ENCODE measurements around the gene CD84.
"Not testable (repeated sequence)": the region's sequence is repeated elsewhere in the genome, so short reads cannot be mapped to it uniquely, and the experiment has no call there.

The CD84 gene

DNA sequence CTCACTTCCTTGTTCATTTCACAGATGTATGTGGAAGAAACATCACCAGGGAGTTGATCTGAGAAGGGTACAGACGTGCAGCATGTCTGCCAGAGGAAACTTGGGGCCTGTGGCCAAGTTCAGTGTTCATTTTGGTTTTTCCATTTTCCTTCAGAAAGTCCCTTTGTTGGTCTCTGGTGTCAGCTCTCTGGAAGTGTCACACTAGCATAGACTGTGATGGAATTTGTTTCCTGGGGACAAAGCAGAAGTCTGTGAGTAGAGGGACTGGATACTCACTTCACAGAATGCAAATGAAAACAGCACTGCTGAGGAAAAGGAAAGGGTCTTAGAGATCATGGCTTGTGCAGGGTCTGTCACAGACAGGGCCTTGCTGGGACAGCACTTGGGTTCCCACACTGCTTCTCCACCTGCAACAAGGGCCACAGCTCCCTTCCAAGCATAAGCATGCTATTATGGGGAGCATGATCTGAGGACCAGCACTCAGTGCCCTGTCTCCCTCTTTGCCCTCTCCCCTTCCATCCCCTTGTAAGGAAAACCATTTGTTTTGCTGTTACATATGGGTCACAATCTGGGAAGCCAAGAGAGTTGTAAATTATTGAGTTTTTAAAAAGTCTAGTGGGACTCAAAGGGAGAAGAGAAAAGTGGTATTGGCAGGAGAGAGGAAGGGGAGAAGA lies 31.4 kb upstream of the CD84 start:
- DNase-seq (ENCODE audit: low read depth, low spot score) = no peak

DNA sequence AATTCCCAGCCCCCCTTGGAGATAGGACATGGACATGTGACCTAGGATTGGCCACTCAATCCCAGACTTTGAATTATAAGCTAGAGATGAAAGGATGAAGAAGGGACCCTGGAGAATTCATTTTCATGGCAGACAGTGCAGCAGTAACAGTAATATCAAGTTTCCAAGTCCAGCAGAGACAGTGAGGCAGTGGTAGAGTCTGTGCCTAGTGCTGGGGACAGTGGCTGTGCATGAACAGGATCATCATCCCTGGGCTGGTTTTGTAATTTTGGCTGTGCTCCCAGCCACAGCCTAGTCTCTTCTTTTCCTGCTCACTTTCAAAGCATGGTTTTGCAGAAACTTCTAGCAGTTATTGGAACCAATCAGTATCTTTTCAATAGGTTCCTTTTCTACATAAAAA lies 29.6 kb upstream of the CD84 start:
- DNase-seq (ENCODE audit: low read depth, low spot score) = no peak

DNA sequence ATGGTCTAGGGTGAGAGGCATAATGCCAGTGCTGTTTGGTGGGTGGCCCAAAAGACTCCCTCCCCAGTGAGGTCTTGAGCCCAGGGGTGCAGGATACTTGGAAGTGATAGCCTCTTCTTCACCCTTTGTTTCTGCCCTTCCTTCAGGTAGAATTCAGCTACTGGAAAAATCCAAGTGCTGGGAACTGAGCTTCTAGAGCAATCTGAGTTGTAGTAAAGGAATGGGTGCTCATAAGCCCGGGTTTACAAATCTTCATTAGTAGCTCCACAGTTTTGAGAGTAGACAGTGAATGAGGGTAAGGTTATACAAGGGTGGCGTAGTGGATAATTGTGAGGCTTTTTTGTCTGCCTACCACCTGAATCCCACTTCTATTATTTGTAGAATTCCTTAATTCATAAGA lies 29.2 kb upstream of the CD84 start:
- DNase-seq (ENCODE audit: low read depth, low spot score) = no peak

DNA sequence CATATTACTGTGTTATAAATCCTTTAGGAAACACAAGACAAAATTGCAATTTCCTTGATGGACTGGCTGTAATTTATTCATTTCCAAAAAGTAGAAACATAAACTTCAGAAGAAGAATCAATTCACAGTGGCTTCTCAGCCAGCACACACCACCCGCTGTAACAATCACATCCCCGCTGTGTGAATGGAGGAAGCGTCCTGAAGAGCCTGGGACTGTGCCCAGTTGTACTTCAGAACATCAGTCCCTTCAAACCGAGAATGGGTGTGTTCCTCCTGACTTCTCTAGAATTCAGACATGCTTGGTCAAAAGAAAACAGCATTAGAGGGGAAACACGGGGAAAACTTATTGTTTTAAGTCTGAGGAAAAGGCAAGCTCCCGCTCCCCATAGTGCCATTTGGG lies 28.8 kb upstream of the CD84 start:
- DNase-seq (ENCODE audit: low read depth, low spot score) = no peak

DNA sequence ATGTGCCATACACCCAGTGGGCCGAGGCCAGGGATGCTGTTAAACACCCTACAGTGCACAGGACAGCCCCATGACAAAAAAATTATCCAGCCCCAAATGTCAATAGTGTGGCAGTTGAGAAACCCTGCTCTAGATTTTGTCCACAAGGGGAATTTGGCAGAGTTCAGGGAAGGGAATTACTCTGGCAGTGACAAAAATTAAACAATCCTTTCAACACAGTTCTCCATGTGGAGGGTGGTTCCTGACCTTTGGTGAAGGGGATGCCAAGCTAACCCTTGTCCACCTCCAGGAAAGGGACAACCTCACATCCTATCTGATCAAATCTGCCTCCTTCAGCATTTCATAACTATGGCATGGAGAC lies 28.4 kb upstream of the CD84 start:
- DNase-seq (ENCODE audit: low read depth, low spot score) = no peak

DNA sequence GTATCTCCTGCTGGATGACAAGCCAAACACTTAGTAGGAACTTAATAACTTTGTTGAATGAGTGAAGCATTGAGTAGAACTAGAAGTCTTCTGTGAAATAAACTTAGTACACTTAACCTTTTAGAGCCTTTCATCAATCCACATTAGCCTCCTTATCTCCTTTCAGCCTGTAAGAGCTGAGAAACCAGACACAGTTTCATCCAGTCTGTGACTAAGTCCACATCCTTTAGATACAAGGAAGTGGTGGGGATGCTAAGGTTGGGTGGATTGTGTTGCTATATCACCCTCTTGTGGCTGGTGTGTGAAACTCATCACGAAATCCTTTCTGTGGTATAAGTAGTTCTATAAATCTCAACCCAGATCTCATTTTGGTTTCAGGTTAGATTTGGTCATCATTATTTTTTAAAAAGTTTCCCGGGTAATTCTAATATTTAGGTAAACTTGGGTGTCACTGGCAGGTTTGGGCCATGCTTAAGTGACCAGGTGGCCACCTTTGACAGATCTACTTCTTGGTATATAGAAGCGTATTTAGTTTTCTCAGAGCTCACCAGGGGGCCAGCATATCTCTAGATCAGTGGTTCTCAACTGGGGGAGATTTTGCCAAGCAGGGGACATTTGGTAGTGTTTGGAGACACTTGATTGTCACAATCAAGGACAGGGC lies 27.8 kb upstream of the CD84 start:
- DNase-seq (ENCODE audit: low read depth, low spot score) = peak; percentile 75

DNA sequence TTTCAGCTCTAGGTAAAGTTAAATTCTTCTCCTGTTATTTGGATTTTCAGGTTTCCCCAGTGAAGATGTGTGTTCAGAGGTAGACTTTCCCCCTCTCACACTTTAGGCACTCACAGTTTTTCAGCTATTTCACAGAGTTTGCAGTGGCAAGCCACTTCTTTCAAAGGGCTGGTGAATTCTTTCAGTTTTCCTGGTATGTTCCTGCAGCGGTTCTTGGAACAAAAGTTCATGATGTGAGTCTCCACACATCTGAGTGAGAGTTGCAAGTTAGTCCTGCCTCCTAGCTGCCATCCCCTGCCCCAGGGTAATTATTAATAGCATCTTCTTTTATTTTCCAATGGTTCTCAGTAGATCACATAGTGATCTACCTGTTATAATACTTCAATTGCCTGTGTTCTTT lies 27.3 kb upstream of the CD84 start:
- DNase-seq (ENCODE audit: low read depth, low spot score) = no peak

DNA sequence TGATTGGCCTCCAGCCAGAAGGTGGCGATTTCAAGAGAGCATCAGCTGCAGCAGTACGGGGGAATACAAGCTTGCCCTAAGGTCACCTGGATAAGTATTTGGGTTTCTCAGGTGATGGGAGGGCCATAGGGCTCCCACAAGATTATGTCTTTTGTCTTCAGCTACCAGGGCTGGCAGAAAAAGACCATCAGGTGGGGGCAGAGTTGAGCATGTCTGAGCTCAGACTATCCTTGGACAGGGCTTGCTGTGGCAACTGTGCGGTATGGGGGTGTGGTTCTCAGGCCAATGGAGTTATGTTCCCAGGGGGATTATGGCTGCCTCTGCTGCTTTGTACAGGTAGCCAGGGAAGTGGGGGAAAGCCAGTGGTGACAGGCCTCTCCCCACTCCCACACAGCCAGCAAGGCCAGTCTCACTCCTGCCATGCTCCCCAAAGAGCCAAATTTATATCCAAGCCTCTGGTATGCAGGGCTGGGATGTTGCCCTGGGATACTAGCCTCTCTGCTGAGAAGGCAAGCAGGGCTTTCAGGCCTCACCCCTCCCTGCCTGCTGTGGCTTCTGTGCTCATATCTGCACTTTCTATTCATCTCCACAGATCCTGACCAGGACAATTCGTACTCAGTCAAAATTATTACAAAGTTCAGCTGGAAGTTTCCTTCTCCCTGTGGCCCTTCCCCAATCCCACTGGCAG lies 26.6 kb upstream of the CD84 start:
- peak; percentile 18 for DNase-seq (ENCODE audit: low read depth, low spot score)

DNA sequence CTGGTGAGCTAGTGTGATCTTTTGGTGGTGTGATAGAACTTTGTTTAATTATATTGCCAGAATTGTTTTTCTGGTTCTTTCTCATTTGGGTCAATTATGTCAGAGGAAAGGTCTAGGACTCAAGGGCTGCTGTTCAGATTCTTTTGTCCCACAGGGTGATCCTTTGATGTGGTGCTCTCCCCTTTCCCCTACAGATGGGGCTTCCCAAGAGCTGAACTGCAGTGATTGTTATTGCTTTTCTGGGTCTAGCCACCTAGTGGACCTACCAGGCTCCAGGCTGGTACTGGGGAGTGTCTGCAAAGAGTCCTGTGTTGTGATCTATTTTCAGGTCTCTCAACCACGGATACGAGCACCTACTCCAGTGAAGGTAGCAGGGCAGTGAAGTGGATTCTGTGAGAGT lies 25.9 kb upstream of the CD84 start:
- DNase-seq (ENCODE audit: low read depth, low spot score) = no peak

DNA sequence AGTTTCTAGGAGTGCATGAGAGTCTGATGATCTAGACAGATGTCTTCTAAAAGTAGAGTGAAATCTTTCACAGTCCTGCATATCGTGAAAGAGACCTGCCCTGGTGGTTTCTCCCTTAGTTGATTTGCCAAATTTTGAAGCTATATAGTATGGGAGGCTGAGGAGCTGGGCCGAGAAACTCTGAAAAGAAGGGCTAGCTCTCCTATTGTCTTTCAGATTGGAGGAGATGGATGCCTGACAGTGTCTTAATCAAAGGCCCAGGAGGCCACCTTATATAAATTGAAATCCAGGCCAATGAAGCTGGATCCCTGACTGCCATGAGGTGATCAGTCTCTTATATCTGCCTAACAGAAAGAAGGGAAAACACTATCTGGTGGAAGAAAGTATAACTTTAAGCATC lies 18.4 kb upstream of the CD84 start:
- no peak for DNase-seq (ENCODE audit: low read depth, low spot score)

DNA sequence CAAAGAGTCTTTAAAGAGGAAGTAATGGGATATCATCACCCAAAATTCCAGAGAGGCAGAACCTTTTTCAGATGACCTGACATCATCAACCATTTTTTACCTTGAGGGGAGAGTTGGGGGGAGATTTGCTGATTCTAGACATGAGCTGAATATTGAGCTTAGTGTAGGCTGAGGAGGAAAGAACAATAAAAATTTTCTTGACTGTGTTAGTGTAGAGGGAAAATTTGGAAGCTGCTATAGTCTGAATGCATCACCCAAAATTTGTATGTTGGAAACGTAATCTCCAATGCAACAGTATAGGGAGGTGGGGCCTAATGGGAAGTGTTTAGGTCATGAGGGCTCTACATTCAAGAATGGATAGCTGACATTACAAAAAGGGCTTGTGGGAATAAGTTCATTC lies 17.8 kb upstream of the CD84 start:
- DNase-seq (ENCODE audit: low read depth, low spot score) = no peak

DNA sequence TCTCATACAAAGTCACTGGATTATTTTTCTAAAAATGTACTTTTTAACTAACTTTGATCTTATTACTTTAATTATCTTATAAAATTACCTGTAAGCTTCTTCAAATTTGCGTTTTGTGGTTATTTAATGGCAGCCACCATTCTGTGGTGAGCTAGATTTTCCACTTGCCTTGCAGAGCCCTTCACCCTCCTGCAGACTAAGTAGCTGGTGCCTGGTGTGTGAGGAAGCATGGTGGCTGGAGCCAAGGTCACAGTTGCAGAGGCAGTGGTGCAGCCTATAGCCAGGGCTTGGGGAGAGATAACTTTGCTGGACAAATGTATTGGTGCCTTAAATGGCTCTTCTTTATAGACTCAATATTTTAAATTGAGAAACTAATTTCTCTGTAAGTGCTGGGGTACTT lies 11.2 kb upstream of the CD84 start:
- DNase-seq (ENCODE audit: low read depth, low spot score) = no peak

DNA sequence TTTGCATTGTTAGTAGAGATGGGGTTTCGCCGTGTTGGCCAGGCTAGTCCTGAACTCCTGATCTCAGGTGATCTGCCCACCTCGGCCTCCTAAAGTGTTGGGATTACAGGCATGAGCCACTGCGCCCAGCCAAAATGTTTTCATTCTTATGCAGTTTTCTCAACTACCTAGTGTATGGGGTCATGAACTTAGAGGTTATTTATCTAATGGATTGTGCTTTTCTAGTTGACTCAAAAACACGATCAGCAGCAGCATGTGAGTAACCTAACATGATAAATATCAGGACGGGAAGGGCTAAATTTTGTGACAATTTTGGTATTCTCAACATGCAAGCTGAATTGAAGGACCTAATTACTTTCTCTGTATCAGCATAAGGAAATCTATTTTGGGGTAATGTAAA lies 9.2 kb upstream of the CD84 start:
- DNase-seq (ENCODE audit: low read depth, low spot score) = no peak

DNA sequence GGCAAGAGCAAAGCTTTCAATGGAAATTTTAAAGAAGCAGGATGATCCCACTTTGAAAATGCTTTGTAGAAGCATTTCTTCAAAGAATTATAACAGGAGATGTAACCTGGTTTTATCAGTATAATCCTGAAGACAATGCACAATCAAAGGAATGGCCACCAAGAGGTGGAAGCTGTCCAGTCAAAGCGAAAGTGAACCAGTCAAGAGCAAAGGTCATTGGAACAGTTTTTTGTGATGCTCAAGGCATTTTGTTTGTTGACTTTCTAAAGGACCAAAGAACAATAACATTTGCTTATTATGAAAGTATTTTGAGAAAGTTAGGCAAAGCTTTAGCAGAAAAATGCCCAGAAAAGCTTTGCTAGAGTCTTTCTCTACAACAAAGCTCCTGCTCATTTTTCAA lies 5.5 kb upstream of the CD84 start:
- DNase-seq (ENCODE audit: low read depth, low spot score) = no peak

DNA sequence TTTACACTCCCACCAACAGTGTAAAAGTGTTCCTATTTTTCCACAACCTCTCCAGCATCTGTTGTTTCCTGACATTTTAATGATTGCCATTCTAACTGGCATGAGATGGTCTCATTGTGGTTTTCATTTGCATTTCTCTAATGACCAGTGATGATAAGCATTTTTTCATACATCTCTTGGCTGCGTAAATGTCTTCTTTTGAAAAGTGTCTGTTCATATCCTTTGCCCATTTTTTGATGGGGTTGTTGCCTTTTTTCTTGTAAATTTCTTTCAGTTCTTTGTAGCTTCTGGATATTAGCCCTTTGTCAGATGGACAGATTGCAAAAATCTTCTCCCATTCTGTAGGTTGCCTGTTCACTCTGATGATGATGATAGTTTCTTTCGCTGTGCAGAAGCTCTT lies 3.7 kb upstream of the CD84 start:
- not testable (repeated sequence) for DNase-seq (ENCODE audit: low read depth, low spot score)

DNA sequence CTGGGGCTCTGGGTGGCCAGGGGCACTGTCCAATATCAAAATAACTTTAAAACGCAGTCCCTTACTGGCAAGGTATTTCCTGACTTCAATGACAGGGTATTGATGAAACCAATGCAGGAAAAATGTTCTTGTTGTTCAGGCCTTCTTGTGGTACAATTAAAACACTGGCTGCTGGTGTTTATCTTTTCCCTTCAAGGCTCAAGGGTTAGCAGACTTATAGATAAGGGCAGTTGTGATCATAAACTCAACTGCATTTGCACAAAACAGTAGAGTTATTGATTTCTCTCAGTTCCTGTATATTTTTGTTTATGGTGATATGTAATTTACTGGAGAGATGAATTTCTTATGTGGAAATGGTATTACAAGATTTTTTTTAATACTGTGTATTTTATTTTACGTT lies 2.7 kb upstream of the CD84 start:
- no peak for DNase-seq (ENCODE audit: low read depth, low spot score)

DNA sequence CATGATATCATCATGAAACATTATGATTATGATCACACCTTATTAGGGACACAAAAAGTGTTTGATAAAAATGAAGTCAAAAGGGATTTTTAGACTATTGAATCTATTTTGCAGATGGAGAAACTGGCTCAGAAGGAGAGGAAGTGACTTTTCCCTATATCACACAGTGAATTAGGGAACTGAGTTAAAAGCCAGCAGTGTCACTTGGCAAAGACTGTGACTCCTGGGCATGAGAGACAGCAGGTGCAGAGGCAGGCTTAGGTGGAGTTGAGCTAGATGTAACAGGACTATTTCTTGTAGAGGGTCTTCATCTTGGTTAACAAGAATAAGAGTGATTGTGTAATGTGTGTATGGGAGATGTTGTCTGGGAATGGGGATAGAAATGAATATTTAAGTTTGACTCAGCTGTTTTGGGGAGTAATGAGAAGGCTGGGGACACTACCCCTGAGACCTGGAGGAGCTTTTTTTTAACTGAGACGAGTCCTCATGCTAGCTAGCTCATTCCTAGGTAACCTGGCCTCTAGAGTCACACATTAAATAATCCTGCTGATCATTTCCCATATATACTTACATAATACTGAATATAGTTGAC lies 1.0 kb upstream of the CD84 start:
- DNase-seq (ENCODE audit: low read depth, low spot score) = no peak

DNA sequence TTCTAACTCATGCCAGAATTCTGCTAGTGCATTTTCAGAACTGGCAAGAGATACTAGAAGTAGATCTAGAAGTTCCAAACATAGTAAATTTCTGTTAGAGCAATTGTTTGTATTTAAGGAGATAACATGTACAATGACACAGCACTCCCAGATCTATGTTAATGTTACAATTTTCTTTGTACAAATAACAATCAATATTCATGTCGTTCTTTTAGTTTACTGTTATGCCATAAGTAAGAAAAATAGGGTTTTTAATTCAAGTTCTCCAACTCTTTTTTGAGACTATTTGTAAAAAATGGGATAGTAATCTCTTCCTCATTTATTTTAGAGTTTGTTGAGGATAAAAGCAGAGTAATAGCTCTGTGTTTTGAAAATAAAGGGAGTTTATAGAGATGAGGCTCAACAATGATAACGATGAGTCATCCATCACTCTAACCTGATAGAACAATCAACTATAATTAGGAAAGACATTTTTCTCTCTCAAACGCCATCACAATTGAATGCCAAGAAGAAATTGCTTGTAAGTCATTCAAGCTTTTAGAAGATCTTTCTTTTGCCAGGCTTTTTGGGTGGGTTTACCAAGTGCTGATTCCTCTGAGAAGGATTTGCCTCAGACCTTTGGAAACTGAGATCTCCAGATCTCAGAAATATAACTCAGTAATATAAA lies 638 bp downstream of the CD84 start:
- DNase-seq (ENCODE audit: low read depth, low spot score) = no peak

DNA sequence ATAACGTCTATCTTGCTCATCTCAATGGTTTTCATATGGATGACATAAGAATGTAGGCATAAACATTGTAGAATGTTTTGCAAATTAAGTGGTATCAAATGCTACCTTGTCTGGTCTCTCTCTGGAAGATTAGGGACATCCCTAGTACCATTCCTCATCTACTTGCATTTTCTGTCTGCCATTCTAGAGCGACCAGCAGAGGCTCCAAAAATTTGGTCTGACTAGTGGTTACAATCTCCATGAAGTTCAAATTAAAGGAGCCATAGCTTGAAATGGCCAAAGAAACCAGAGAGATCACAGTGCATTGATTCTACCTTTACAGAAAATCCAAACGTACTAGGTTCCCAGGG lies 1.1 kb downstream of the CD84 start:
- no peak for DNase-seq (ENCODE audit: low read depth, low spot score)

DNA sequence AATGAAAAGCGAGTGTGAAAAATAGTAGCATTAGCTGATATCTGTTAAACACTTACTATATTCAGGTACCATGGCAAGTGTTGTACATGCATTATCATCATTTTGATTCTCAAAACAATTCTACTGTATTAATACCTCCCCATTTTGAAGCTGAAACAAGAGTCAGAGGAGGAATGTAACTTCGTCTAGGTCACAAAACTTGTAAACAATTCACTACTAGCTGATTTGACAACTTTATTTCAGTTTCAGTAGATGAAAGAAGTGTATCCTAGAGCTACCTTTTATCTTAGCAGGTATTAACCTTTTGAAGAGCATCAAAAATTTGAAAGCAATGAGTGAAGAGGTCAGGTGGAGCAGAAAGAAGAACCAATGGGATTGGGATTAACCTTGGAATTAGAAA lies 1.6 kb downstream of the CD84 start:
- DNase-seq (ENCODE audit: low read depth, low spot score) = no peak

DNA sequence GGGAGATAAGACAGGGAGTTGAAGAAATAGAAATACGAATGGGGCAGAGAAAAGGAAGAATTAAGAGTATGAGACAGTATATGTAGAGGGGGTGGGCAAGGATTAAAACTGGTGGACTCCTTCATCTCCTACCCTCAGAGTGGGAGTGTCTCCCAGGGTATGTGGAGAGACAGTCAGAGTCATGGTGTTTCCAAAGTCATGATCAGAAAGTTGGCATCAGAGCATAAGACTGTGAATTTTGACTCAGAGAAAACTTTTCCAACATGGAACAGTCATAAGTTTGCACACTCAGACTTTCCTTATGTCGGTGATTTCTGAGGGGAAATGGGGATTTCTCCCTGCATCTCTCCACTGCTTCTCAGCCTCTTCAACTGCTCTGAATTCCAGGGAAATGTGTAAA lies 2.4 kb downstream of the CD84 start:
- no peak for DNase-seq (ENCODE audit: low read depth, low spot score)

DNA sequence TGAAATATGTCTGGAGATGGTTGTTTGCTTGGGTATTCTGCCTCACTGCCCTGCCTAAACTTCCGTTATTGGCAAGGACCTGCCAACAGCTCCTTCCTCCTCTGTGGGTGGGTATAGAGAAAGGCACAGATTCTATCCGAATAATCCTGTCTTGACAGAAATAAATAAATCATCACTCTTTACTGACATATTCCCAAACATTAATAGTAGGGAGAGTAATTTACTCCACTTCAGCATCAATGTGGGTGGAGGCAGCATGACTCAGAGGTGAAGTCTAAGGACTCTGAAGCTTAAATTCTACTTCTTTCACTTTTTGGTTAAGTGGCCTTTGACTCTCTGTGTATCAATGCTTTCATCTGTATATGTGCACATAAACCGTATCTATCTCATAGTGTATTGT lies 2.9 kb downstream of the CD84 start:
- no peak for DNase-seq (ENCODE audit: low read depth, low spot score)

All from ELF-1 (cell line).